NCI-H187 (cell line): ENCODE measurements around the gene TM4SF20.
"Not testable (repeated sequence)": the region's sequence is repeated elsewhere in the genome, so short reads cannot be mapped to it uniquely, and the experiment has no call there.

Experiments
- DNase-seq, 2 experiments: peaks; one replicate each; lab custom pipeline; 2025; lab: John Stamatoyannopoulos, UW

The TM4SF20 gene

GRCh38 chr2:227398684-227399670 is 19.9 kb upstream of the TM4SF20 start:
- no peak for DNase-seq

GRCh38 chr2:227397562-227397961 is 18.5 kb upstream of the TM4SF20 start:
- DNase-seq: no peak

- no peak for DNase-seq
Observed at GRCh38 chr2:227395556-227395955, 16.4 kb upstream of the TM4SF20 start.

GRCh38 chr2:227394401-227394800 is 15.3 kb upstream of the TM4SF20 start:
- no peak for DNase-seq

GRCh38 chr2:227390468-227391256 is 11.6 kb upstream of the TM4SF20 start:
- DNase-seq: no peak

- DNase-seq: no peak
Observed at GRCh38 chr2:227389661-227390060, 10.6 kb upstream of the TM4SF20 start.

GRCh38 chr2:227389231-227389630 is 10.1 kb upstream of the TM4SF20 start:
- no peak for DNase-seq

GRCh38 chr2:227388537-227389011 is 9.5 kb upstream of the TM4SF20 start:
- no peak for DNase-seq

GRCh38 chr2:227387583-227387982 is 8.5 kb upstream of the TM4SF20 start, which contains the start of gene SCYGR1:
SCYGR1 (minus strand) TSS chr2:227387949; CDS start chr2:227387949, 0 bp downstream.
- not testable (repeated sequence) for DNase-seq

- DNase-seq: no peak
Observed at GRCh38 chr2:227386630-227387029, 7.5 kb upstream of the TM4SF20 start.

- DNase-seq: no peak
Observed at GRCh38 chr2:227383686-227384085, 4.6 kb upstream of the TM4SF20 start.

GRCh38 chr2:227382241-227382835 is 3.2 kb upstream of the TM4SF20 start:
- not testable (repeated sequence) for DNase-seq

- DNase-seq: no peak
Observed at GRCh38 chr2:227378371-227378782, 729 bp downstream of the TM4SF20 start.

GRCh38 chr2:227377467-227378351 is 1.4 kb downstream of the TM4SF20 start:
- no peak for DNase-seq

- no peak for DNase-seq
Observed at GRCh38 chr2:227376656-227377396, 2.3 kb downstream of the TM4SF20 start.

GRCh38 chr2:227374158-227374557 is 4.9 kb downstream of the TM4SF20 start:
- DNase-seq: no peak

GRCh38 chr2:227373389-227373788 is 5.7 kb downstream of the TM4SF20 start:
- DNase-seq: no peak

GRCh38 chr2:227370791-227371312 is 8.3 kb downstream of the TM4SF20 start:
- DNase-seq: no peak

- DNase-seq: no peak
Observed at GRCh38 chr2:227370092-227370491, 9.0 kb downstream of the TM4SF20 start.

- DNase-seq: no peak
Observed at GRCh38 chr2:227368574-227368973, 10.5 kb downstream of the TM4SF20 start.
